HCT116 (cell line): ENCODE measurements around the gene FBN3. TPM values are rescaled to one million over a fixed set of nuclear protein-coding genes. Genes with fewer than 3 reads are reported as not detected.

Experiments used
- ATAC-seq: fragments of 200-7000 bp; cut with Tn5 transposase; 2 replicates; pipeline ENCODE4 v1.9.1; 2020; ENCODE audit warnings: mild to moderate bottlenecking, moderate library complexity
- BruUV-seq: library from RNA; stranded (reverse); fragments of 400-500 nt; replicated peaks from 2 replicates; lab custom pipeline; 2021; lab: Mats Ljungman, UMichigan
- CTCF ChIA-PET: fragments of 300-600 bp; sonication (Branson Sonifier 250); formaldehyde crosslinking; loops from one replicate; lab custom pipeline; 2021; ENCODE audit warnings: antibody characterized with exemption; lab: Charles Lee
- POLR2A ChIA-PET: fragments of 300-600, 350-600 bp; sonication (Branson Sonifier 250); formaldehyde crosslinking; loops from one replicate; lab custom pipeline; 2021; ENCODE audit warnings: antibody characterized with exemption; lab: Charles Lee
- RAD21 ChIA-PET, 2 experiments: fragments of 300-600 bp; sonication (Branson Sonifier 250); formaldehyde crosslinking; loops; one replicate each; lab custom pipeline; 2023; ENCODE audit warnings: low total read pairs in 2 of 2; ENCODE audit not compliant: uncharacterized antibody in 2 of 2, unreplicated experiment in 2 of 2, low non-redundant PET in 1 of 2; lab: Charles Lee
- DNase-seq: peaks from one replicate; pipeline ENCODE4 v3.0.0-alpha.2; 2010; ENCODE audit warnings: low read depth, low spot score
- H2AFZ ChIP-seq: fragments of 200-600 bp; shearing (Covaris generic), sonication (generic); 2 replicates; pipeline ENCODE4 v1.6.1; 2017; ENCODE audit warnings: low read depth, mixed run types, mixed read lengths, antibody characterized with exemption, low read length; ENCODE audit not compliant: poor library complexity, severe bottlenecking
- H3K27ac ChIP-seq: 2 replicates; pipeline ENCODE4 v1.5.1; 2012; ENCODE audit warnings: low read depth, low read length
- H3K27me3 ChIP-seq: fragments of 200-600 bp; sonication (generic); 2 replicates; pipeline ENCODE4 v1.6.1; 2016; ENCODE audit warnings: mixed run types, low read length, mixed read lengths; ENCODE audit not compliant: insufficient read depth
- H3K36me3 ChIP-seq, 2 experiments: fragments of 200-500 bp in 1 of 2; fragments of 200-600 bp in 1 of 2; sonication (Bioruptor generic) in 1 of 2; sonication (generic) in 1 of 2; 2 replicates each; pipeline versions ENCODE4 v1.5.1 to v1.6.1; 2014 to 2016; ENCODE audit warnings: low read length in 2 of 2, inconsistent platforms in 1 of 2, mixed read lengths in 1 of 2, mixed run types in 1 of 2; ENCODE audit not compliant: insufficient read depth in 2 of 2, control insufficient read depth in 1 of 2
- H3K4me1 ChIP-seq, 2 experiments: fragments of 200-600 bp in 1 of 2; sonication (generic) in 1 of 2; 2 replicates each; pipeline versions ENCODE4 v1.5.1 to v1.6.1; 2012 to 2017; ENCODE audit warnings: low read length in 2 of 2, inconsistent platforms in 1 of 2, mild to moderate bottlenecking in 1 of 2, mixed read lengths in 1 of 2, mixed run types in 1 of 2, moderate library complexity in 1 of 2; ENCODE audit not compliant: insufficient read depth in 2 of 2, control insufficient read depth in 1 of 2
- H3K4me2 ChIP-seq: fragments of 200-600 bp; sonication (generic); 2 replicates; pipeline ENCODE4 v1.6.1; 2017; ENCODE audit warnings: mixed run types, low read length, mixed read lengths
- H3K4me3 ChIP-seq, 2 experiments: fragments of 200-600 bp in 1 of 2; sonication (generic) in 1 of 2; replicated peaks in 1 of 2; 2 replicates each; pipeline ENCODE4 v1.5.1; 2011 to 2016; ENCODE audit warnings: low read length in 2 of 2, control low read depth in 1 of 2, low read depth in 1 of 2, mild to moderate bottlenecking in 1 of 2, mixed read lengths in 1 of 2, mixed run types in 1 of 2
- H3K79me2 ChIP-seq: fragments of 200-600 bp; sonication (generic); 2 replicates; pipeline ENCODE4 v1.6.1; 2017; ENCODE audit warnings: mild to moderate bottlenecking, mixed run types, low read length, moderate library complexity, mixed read lengths; ENCODE audit not compliant: insufficient read depth
- H3K9ac ChIP-seq: fragments of 200-600 bp; sonication (generic); 2 replicates; pipeline ENCODE4 v1.6.1; 2016; ENCODE audit warnings: low read length, mixed read lengths
- H3K9me2 ChIP-seq: fragments of 200-600 bp; sonication (generic), shearing (Covaris generic); 2 replicates; pipeline ENCODE4 v1.6.1; 2017; ENCODE audit warnings: mixed run types, mild to moderate bottlenecking, moderate library complexity; ENCODE audit not compliant: insufficient read depth
- H3K9me3 ChIP-seq, 2 experiments: fragments of 200-500 bp in 1 of 2; fragments of 200-600 bp in 1 of 2; sonication (Bioruptor generic) in 1 of 2; sonication (generic) in 1 of 2; 2 replicates each; pipeline ENCODE4 v1.6.1; 2014 to 2017; ENCODE audit warnings: low read length in 2 of 2, mixed read lengths in 2 of 2, inconsistent platforms in 1 of 2, low read depth in 1 of 2, mild to moderate bottlenecking in 1 of 2, mixed run types in 1 of 2, moderate library complexity in 1 of 2; ENCODE audit not compliant: control insufficient read depth in 1 of 2, insufficient read depth in 1 of 2
- H4K20me1 ChIP-seq: fragments of 200-600 bp; sonication (generic), shearing (Covaris generic); 2 replicates; pipeline ENCODE4 v1.6.1; 2017; ENCODE audit warnings: mixed run types, mild to moderate bottlenecking, moderate library complexity; ENCODE audit not compliant: insufficient read depth
- ELF1 ChIP-seq: IDR thresholded peaks from 2 replicates; pipeline ENCODE4 v1.6.1; 2012; ENCODE audit warnings: low read depth, borderline replicate concordance
- EZH2phosphoT487 ChIP-seq: fragments of 200-600 bp; IDR thresholded peaks from 2 replicates; pipeline ENCODE4 v1.6.1; 2018; ENCODE audit warnings: antibody characterized with exemption, borderline replicate concordance
- FOSL1 ChIP-seq: IDR thresholded peaks from 2 replicates; pipeline ENCODE4 v1.6.1; 2012; ENCODE audit warnings: low read depth
- POLR2AphosphoS5 ChIP-seq: IDR thresholded peaks from 2 replicates; pipeline ENCODE4 v1.6.1; 2011; ENCODE audit warnings: mild to moderate bottlenecking, low read depth, low read length, moderate library complexity
- TCF7L2 ChIP-seq: IDR thresholded peaks from 2 replicates; pipeline ENCODE4 v1.7.0; 2011; ENCODE audit warnings: borderline replicate concordance, inconsistent platforms; ENCODE audit not compliant: insufficient read depth, insufficient read length; ENCODE audit errors: extremely low read depth
- YY1 ChIP-seq: IDR thresholded peaks from 2 replicates; pipeline ENCODE4 v1.6.1; 2011; ENCODE audit warnings: low read length, low read depth, moderate library complexity, mild to moderate bottlenecking; ENCODE audit not compliant: insufficient replicate concordance; ENCODE audit errors: extremely low read depth
- ZBTB33 ChIP-seq: IDR thresholded peaks from 2 replicates; pipeline ENCODE4 v1.6.1; 2011; ENCODE audit warnings: mild to moderate bottlenecking, low read length, moderate library complexity; ENCODE audit not compliant: insufficient replicate concordance; ENCODE audit errors: extremely low read depth
- intact Hi-C: fragments of 100-400 bp; cut with micrococcal nuclease; formaldehyde crosslinking; loops from 2 replicates; pipeline ENCODE4 v1.10.0; 2022
- total RNA-seq: library from RNA; stranded (reverse); gene quantifications from one replicate; pipeline ENCODE4 v1.2.1, GENCODE V29; 2021; ENCODE audit not compliant: unreplicated experiment
- TF ChIP-seq, protein P1 (sequence below), 3 experiments: fragments of 200-600 bp in 1 of 3; sonication (generic) in 1 of 3; IDR thresholded peaks in 2 of 3; conservative IDR thresholded peaks in 1 of 3; 2 replicates each; pipeline ENCODE4 v1.5.1; 2012 to 2017; ENCODE audit warnings: low read depth in 2 of 3, low read length in 2 of 3, antibody characterized with exemption in 1 of 3, borderline replicate concordance in 1 of 3, control low read depth in 1 of 3, mild to moderate bottlenecking in 1 of 3, mixed read lengths in 1 of 3, mixed run types in 1 of 3, moderate library complexity in 1 of 3; ENCODE audit not compliant: insufficient read depth in 1 of 3

Gene FBN3
- total RNA-seq, 1 experiment from 2014 or later: 6.6 TPM

GRCh38 chr19:8126511-8126910 is 22.9 kb downstream of the FBN3 start:
- CTCF ChIA-PET: no interaction called here
- TF ChIP-seq ZBTB33 (no peak), YY1 (no peak), POLR2AphosphoS5 (no peak), EZH2phosphoT487 (no peak), ELF1 (no peak), FOSL1 (no peak), TCF7L2 (no peak)
- TF ChIP-seq, protein P1, sequence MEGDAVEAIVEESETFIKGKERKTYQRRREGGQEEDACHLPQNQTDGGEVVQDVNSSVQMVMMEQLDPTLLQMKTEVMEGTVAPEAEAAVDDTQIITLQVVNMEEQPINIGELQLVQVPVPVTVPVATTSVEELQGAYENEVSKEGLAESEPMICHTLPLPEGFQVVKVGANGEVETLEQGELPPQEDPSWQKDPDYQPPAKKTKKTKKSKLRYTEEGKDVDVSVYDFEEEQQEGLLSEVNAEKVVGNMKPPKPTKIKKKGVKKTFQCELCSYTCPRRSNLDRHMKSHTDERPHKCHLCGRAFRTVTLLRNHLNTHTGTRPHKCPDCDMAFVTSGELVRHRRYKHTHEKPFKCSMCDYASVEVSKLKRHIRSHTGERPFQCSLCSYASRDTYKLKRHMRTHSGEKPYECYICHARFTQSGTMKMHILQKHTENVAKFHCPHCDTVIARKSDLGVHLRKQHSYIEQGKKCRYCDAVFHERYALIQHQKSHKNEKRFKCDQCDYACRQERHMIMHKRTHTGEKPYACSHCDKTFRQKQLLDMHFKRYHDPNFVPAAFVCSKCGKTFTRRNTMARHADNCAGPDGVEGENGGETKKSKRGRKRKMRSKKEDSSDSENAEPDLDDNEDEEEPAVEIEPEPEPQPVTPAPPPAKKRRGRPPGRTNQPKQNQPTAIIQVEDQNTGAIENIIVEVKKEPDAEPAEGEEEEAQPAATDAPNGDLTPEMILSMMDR (IDR thresholded peaks at IDR 0.05 in 2 of 3, conservative IDR thresholded peaks at IDR 0.05 in 1 of 3; ENCODE audit: borderline replicate concordance in 1 of 3, insufficient read depth in 1 of 3, low read depth in 2 of 3, low read length in 2 of 3): no peak
- TF ChIP-seq, all 23 proteins: peak for 0
- H4K20me1 ChIP-seq: no peaks in the 10 kb centered on the region
- no peak overlapping the region for H3K27ac ChIP-seq
- no peak overlapping the region for H3K4me3 ChIP-seq
- intact Hi-C loops: no loop called here
- no peak overlapping the region for H3K9ac ChIP-seq
- H3K36me3 ChIP-seq: no peaks in the 10 kb centered on the region
- no peaks in the 10 kb centered on the region for H3K27me3 ChIP-seq
- H3K4me2 ChIP-seq: no peak overlapping the region
- H3K79me2 ChIP-seq: no peaks in the 10 kb centered on the region
- ATAC-seq (no peak), DNase-seq (no peak)
- H3K9me3 ChIP-seq: no peaks in the 10 kb centered on the region
- RAD21 ChIA-PET: no interaction called here
- no peak overlapping the region for H2AFZ ChIP-seq
- no peaks in the 10 kb centered on the region for H3K4me1 ChIP-seq
- no peaks in the 10 kb centered on the region for H3K9me2 ChIP-seq
- BruUV-seq: no TSS peak
- POLR2A ChIA-PET: no interaction called here
